HEK293T (cell line): ENCODE measurements around the gene AGK.

Experiments used
- CTCF ChIA-PET: fragments of 350-600 bp; formaldehyde crosslinking; extraction: SDS; loops from one replicate; lab custom pipeline; 2021; ENCODE audit warnings: antibody characterized with exemption, inconsistent platforms; lab: Yijun Ruan, JAX
- POLR2A ChIA-PET: fragments of 350-600 bp; formaldehyde crosslinking; extraction: SDS; loops from one replicate; lab custom pipeline; 2020; ENCODE audit warnings: antibody characterized with exemption, inconsistent platforms; lab: Yijun Ruan, JAX
- DNase-seq: peaks from one replicate; pipeline ENCODE4 v3.0.0; 2012; ENCODE audit warnings: mixed read lengths; ENCODE audit errors: extremely low spot score
- ARNT ChIP-seq: fragments of 450-650 bp; IDR thresholded peaks from 2 replicates; pipeline ENCODE4 v1.6.1; 2017; ENCODE audit warnings: mild to moderate bottlenecking
- BHLHE40 ChIP-seq: fragments of 450-650 bp; IDR thresholded peaks from 2 replicates; pipeline ENCODE4 v1.6.1; 2016; ENCODE audit warnings: mild to moderate bottlenecking, moderate library complexity, borderline replicate concordance
- CTBP1 ChIP-seq: fragments of 450-650 bp; IDR thresholded peaks from 2 replicates; pipeline ENCODE4 v1.6.1; 2016; ENCODE audit warnings: borderline replicate concordance
- ELF4 ChIP-seq: fragments of 450-650 bp; IDR thresholded peaks from 2 replicates; pipeline ENCODE4 v1.6.1; 2017; ENCODE audit warnings: antibody characterized with exemption
- FOXA1 ChIP-seq: fragments of 450-650 bp; IDR thresholded peaks from 2 replicates; pipeline ENCODE4 v1.6.1; 2016; ENCODE audit warnings: mild to moderate bottlenecking
- FOXK2 ChIP-seq: fragments of 450-650 bp; IDR thresholded peaks from 2 replicates; pipeline ENCODE4 v1.6.1; 2016; ENCODE audit warnings: mild to moderate bottlenecking
- FOXM1 ChIP-seq: fragments of 450-650 bp; IDR thresholded peaks from 2 replicates; pipeline ENCODE4 v1.6.1; 2017; ENCODE audit warnings: mild to moderate bottlenecking, borderline replicate concordance
- HDGF ChIP-seq: fragments of 450-650 bp; IDR thresholded peaks from 2 replicates; pipeline ENCODE4 v1.6.1; 2017; ENCODE audit warnings: antibody characterized with exemption, borderline replicate concordance
- L3MBTL2 ChIP-seq: fragments of 450-650 bp; conservative IDR thresholded peaks from 2 replicates; pipeline ENCODE4 v1.6.1; 2016; ENCODE audit warnings: mild to moderate bottlenecking
- LEF1 ChIP-seq: fragments of 450-650 bp; IDR thresholded peaks from 2 replicates; pipeline ENCODE4 v1.6.1; 2017; ENCODE audit warnings: mild to moderate bottlenecking, borderline replicate concordance
- NFRKB ChIP-seq: fragments of 450-650 bp; IDR thresholded peaks from 2 replicates; pipeline ENCODE4 v1.6.1; 2016; ENCODE audit warnings: mild to moderate bottlenecking, moderate library complexity
- PKNOX1 ChIP-seq: fragments of 450-650 bp; IDR thresholded peaks from 2 replicates; pipeline ENCODE4 v1.6.1; 2016
- SP1 ChIP-seq: fragments of 450-650 bp; IDR thresholded peaks from 2 replicates; pipeline ENCODE4 v1.6.1; 2017
- SUZ12 ChIP-seq: fragments of 450-650 bp; IDR thresholded peaks from 2 replicates; pipeline ENCODE4 v1.6.1; 2016; ENCODE audit warnings: mild to moderate bottlenecking
- TARDBP ChIP-seq: fragments of 450-650 bp; IDR thresholded peaks from 2 replicates; pipeline ENCODE4 v1.6.1; 2016
- ZNF384 ChIP-seq: fragments of 450-650 bp; IDR thresholded peaks from 2 replicates; pipeline ENCODE4 v1.6.1; 2016

The AGK gene

GRCh38 chr7:141648276-141649114, 97.3 kb downstream of the AGK start:
- ChIA-PET CTCF (interaction anchor here (0.6 to 2.5 kb wide), 5 partner anchors 10 to 925 kb away, joined by 3 to 12 read pairs (median 4); no protein-coding TSS in a partner anchor), POLR2A (interaction anchor here (1.0 to 1.9 kb wide), 2 partner anchors 89 to 634 kb away, joined by 3 to 6 read pairs; partner anchors contain the start of genes MRPS33 and SSBP1)
- DNase-seq = no peak
- TF ChIP-seq FOXM1 (no peak), L3MBTL2 (no peak), FOXK2 (no peak)

GRCh38 chr7:141649137-141649864, 98.1 kb downstream of the AGK start:
- ChIA-PET POLR2A (interaction anchor here (1.0 to 1.9 kb wide), 3 partner anchors 88 to 635 kb away, joined by 3 to 6 read pairs (median 4); partner anchors contain the start of genes MRPS33 and SSBP1), CTCF (interaction anchor here (0.6 to 2.5 kb wide), 11 partner anchors 9 to 926 kb away, joined by 3 to 12 read pairs (median 4); no protein-coding TSS in a partner anchor)
- TF ChIP-seq HDGF (no peak), ZNF384 (no peak), BHLHE40 (no peak)
- no peak for DNase-seq

- TF ChIP-seq ELF4 (no peak), SP1 (no peak), HDGF (no peak), PKNOX1 (peak; percentile 97)
- peak; percentile 88 for DNase-seq
- ChIA-PET CTCF (interaction anchor here (0.6 to 2.5 kb wide), 12 partner anchors 8 to 839 kb away, joined by 3 to 12 read pairs (median 4); no protein-coding TSS in a partner anchor), POLR2A (interaction anchor here (1.0 to 1.9 kb wide), 3 partner anchors 88 to 635 kb away, joined by 4 to 6 read pairs (median 4); partner anchors contain the start of genes MRPS33 and SSBP1)
These were observed 98.8 kb downstream of the AGK start for GRCh38 chr7:141649865-141650634.

GRCh38 chr7:141651417-141651816, 100.2 kb downstream of the AGK start:
- CTCF ChIA-PET = no interaction called here
- POLR2A ChIA-PET = interaction anchor here (1.2 kb wide), 2 partner anchors 86 to 87 kb away, joined by 3 to 4 read pairs; partner anchors contain the start of gene SSBP1
- no peak for DNase-seq
- TF ChIP-seq BHLHE40 = no peak
- no peak for TF ChIP-seq LEF1
- no peak for TF ChIP-seq TARDBP
- TF ChIP-seq SP1 = no peak
- TF ChIP-seq PKNOX1 = no peak
- TF ChIP-seq ZNF384 = no peak

GRCh38 chr7:141652691-141653090, 101.5 kb downstream of the AGK start:
- TF ChIP-seq TARDBP (no peak), FOXA1 (no peak), FOXM1 (no peak)
- CTCF ChIA-PET = interaction anchor here (0.7 to 1.0 kb wide), 2 partner anchors 15 to 1816 kb away, joined by 3 read pairs; no protein-coding TSS in a partner anchor
- POLR2A ChIA-PET = interaction anchor here (1.2 kb wide), 1 partner anchor 85 kb away, joined by 3 read pairs; the partner anchor contains the start of gene SSBP1
- DNase-seq = no peak

- DNase-seq = peak; percentile 83
- ChIA-PET CTCF (interaction anchor here (0.6 to 2.3 kb wide), 14 partner anchors 9 to 640 kb away, joined by 3 to 18 read pairs (median 4); partner anchors contain the start of genes DENND11, MRPS33 and SSBP1), POLR2A (interaction anchor here (1.9 kb wide), 1 partner anchor 83 kb away, joined by 18 read pairs; the partner anchor contains the start of gene SSBP1)
- no peak for TF ChIP-seq SP1
- TF ChIP-seq ZNF384 = no peak
- TF ChIP-seq PKNOX1 = no peak
- TF ChIP-seq ARNT = no peak
- TF ChIP-seq FOXM1 = no peak
- no peak for TF ChIP-seq ELF4
- no peak for TF ChIP-seq L3MBTL2
- no peak for TF ChIP-seq FOXA1
- no peak for TF ChIP-seq TARDBP
- TF ChIP-seq SUZ12 = no peak
- no peak for TF ChIP-seq HDGF
- no peak for TF ChIP-seq FOXK2
- no peak for TF ChIP-seq CTBP1
- TF ChIP-seq LEF1 = no peak
- no peak for TF ChIP-seq NFRKB
- TF ChIP-seq BHLHE40 = no peak
These were observed 103.3 kb downstream of the AGK start for GRCh38 chr7:141654551-141654950.
